HG02840 (cell line): ENCODE results near the gene GMIP.

Experiments used
- ATAC-seq: cut with Tn5 transposase; IDR thresholded peaks from one replicate; pipeline ENCODE4 v1.9.1; 2021; ENCODE audit warnings: mild to moderate bottlenecking, moderate library complexity, moderate number of reproducible peaks; ENCODE audit not compliant: unreplicated experiment, low FRiP score

Gene GMIP

GRCh38 chr19:19581391-19581790 lies 62.1 kb downstream of the GMIP start:
- ATAC-seq: no peak

GRCh38 chr19:19580418-19580817 lies 63.0 kb downstream of the GMIP start:
- no peak for ATAC-seq

GRCh38 chr19:19579533-19580361 lies 63.7 kb downstream of the GMIP start:
- ATAC-seq: no peak
